Left ventricle myocardium inferior (tissue), 1 donor: Measurements from ENCODE around the gene PEX14. TPM values are rescaled to one million over a fixed set of nuclear protein-coding genes. Genes with fewer than 3 reads are reported as not detected.

Experiments
- DNase-seq: peaks from one replicate; pipeline ENCODE4 v3.0.0-alpha.2; 2020
- H3K27ac ChIP-seq: fragments of 200-600 bp; replicated peaks from 2 replicates; pipeline ENCODE4 v1.8.0; 2021
- H3K27me3 ChIP-seq: fragments of 200-600 bp; 2 replicates; pipeline ENCODE4 v1.8.0; 2021; ENCODE audit warnings: low read depth
- H3K36me3 ChIP-seq: fragments of 200-600 bp; 2 replicates; pipeline ENCODE4 v1.8.0; 2021
- H3K4me1 ChIP-seq: fragments of 200-600 bp; 2 replicates; pipeline ENCODE4 v1.8.0; 2021
- H3K4me3 ChIP-seq: fragments of 200-600 bp; 2 replicates; pipeline ENCODE4 v1.8.0; 2021; ENCODE audit warnings: mild to moderate bottlenecking, moderate library complexity
- H3K9me3 ChIP-seq: fragments of 200-600 bp; replicated peaks from 2 replicates; pipeline ENCODE4 v1.8.0; 2021
- CTCF ChIP-seq: fragments of 200-600 bp; IDR thresholded peaks from 2 replicates; pipeline ENCODE4 v1.8.0; 2021; ENCODE audit warnings: antibody characterized with exemption, mild to moderate bottlenecking, borderline replicate concordance
- intact Hi-C: fragments of 100-400 bp; cut with micrococcal nuclease; formaldehyde crosslinking; loops from one replicate; pipeline ENCODE4 v1.11.0; 2022
- total RNA-seq: library from RNA; stranded (reverse); fragmentation: NEBNext Ultra II Directional; extraction: Animal tissue kit (Norgen Biotek cat#: 25700); gene quantifications from one replicate; pipeline ENCODE4 v1.2.1, GENCODE V29; 2021
- donor health status: DM: no; HTN: yes; CAD: no; lungs with severe emphysema.

The PEX14 gene
- total RNA-seq, 1 donor from 2014 or later = 20.8 TPM

- Histone ChIP-seq H3K4me1 (peaks cover 54% of the 10 kb centered on the region), H3K27me3 (no peaks in the 10 kb centered on the region), H3K27ac (no peak overlapping the region), H3K9me3 (no peaks in the 10 kb centered on the region), H3K4me3 (no peak overlapping the region), H3K36me3 (no peaks in the 10 kb centered on the region)
- DNase-seq = peak; percentile 23
- intact Hi-C loops = no loop called here
- TF ChIP-seq CTCF = peak; percentile 76
Measured at GRCh38 chr1:10530281-10530740, 55.6 kb downstream of the PEX14 start.

- Histone ChIP-seq H3K4me1 (peaks cover 54% of the 10 kb centered on the region), H3K4me3 (no peak overlapping the region), H3K27ac (no peak overlapping the region)
Measured at GRCh38 chr1:10530756-10531495, 56.2 kb downstream of the PEX14 start.

GRCh38 chr1:10532362-10532761 lies 57.6 kb downstream of the PEX14 start:
- Histone ChIP-seq H3K4me1 (peaks cover 47% of the 10 kb centered on the region), H3K27me3 (no peaks in the 10 kb centered on the region), H3K4me3 (no peak overlapping the region), H3K36me3 (peaks cover 4% of the 10 kb centered on the region), H3K9me3 (no peaks in the 10 kb centered on the region), H3K27ac (no peak overlapping the region)
- DNase-seq = no peak
- intact Hi-C loops = no loop called here
- no peak for TF ChIP-seq CTCF

More at GRCh38 chr1:10530756-10531495, 56.2 kb downstream of the PEX14 start:
- no peaks in the 10 kb centered on the region for H3K9me3 ChIP-seq
- DNase-seq = no peak
- no peaks in the 10 kb centered on the region for H3K36me3 ChIP-seq
- intact Hi-C loops = no loop called here
- TF ChIP-seq CTCF = no peak
- H3K27me3 ChIP-seq = no peaks in the 10 kb centered on the region

- H3K36me3 ChIP-seq = peaks cover 4% of the 10 kb centered on the region
- H3K27ac ChIP-seq = no peak overlapping the region
- peaks cover 43% of the 10 kb centered on the region for H3K4me1 ChIP-seq
- no peaks in the 10 kb centered on the region for H3K9me3 ChIP-seq
- H3K27me3 ChIP-seq = no peaks in the 10 kb centered on the region
- no peak for TF ChIP-seq CTCF
- intact Hi-C loops = no loop called here
- DNase-seq = no peak
- H3K4me3 ChIP-seq = no peak overlapping the region
Measured at GRCh38 chr1:10534519-10534918, 59.8 kb downstream of the PEX14 start.

- intact Hi-C loops = no loop called here
- Histone ChIP-seq H3K9me3 (no peaks in the 10 kb centered on the region), H3K27me3 (no peaks in the 10 kb centered on the region), H3K4me1 (peaks cover 49% of the 10 kb centered on the region), H3K36me3 (peaks cover 4% of the 10 kb centered on the region), H3K4me3 (no peak overlapping the region), H3K27ac (no peak overlapping the region)
- TF ChIP-seq CTCF = no peak
- no peak for DNase-seq
Measured at GRCh38 chr1:10536133-10536770, 61.5 kb downstream of the PEX14 start.
